ENCODE results near the gene UBR4.

DNA sequence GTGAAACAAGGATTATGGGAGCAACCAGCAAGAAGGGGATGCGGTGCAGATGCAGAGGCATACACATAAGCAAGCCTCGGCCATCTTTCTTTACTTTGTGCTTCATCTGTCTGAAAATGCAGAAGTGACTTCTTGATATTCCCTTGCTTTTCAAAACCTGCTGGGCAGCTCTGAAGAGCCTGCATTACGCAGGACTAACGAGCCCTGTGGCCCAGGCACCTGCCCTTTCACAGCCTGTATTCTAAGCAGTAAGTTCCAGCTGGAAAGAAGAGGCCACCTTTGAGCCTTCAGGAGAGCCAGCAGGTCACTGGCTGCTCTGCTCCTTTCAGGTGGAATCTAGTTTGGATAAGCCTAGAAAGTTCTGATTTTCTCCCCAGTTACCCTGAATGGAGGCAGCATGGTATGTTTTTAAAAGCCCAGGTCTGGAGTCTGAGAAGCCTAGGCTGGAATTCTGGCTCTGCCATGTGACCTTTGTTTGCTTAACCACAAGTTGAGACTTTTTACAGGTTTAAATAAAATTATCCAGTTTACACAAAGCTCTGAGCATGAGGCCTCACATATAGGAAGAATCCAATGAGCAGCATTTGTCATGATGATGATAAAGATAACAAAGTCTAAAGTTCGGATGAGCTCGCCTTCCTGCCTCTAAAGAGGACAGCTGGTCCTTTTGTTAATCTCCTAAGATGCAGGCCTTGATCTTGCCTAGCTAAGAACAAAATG is 122.9 kb downstream of the UBR4 start:
- TF ChIP-seq, protein P1, sequence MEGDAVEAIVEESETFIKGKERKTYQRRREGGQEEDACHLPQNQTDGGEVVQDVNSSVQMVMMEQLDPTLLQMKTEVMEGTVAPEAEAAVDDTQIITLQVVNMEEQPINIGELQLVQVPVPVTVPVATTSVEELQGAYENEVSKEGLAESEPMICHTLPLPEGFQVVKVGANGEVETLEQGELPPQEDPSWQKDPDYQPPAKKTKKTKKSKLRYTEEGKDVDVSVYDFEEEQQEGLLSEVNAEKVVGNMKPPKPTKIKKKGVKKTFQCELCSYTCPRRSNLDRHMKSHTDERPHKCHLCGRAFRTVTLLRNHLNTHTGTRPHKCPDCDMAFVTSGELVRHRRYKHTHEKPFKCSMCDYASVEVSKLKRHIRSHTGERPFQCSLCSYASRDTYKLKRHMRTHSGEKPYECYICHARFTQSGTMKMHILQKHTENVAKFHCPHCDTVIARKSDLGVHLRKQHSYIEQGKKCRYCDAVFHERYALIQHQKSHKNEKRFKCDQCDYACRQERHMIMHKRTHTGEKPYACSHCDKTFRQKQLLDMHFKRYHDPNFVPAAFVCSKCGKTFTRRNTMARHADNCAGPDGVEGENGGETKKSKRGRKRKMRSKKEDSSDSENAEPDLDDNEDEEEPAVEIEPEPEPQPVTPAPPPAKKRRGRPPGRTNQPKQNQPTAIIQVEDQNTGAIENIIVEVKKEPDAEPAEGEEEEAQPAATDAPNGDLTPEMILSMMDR (IDR thresholded peaks at IDR 0.05), result no peak
- TF ChIP-seq POLR2A (IDR thresholded peaks at IDR 0.05), result no peak
